OCI-LY1 (cell line): Measurements from ENCODE around the gene MRPS27.

Experiments
- CTCF ChIP-seq: fragments of 200-600 bp; sonication (generic), shearing (Covaris generic); IDR thresholded peaks from 2 replicates; pipeline ENCODE4 v1.5.1; 2017; ENCODE audit warnings: mild to moderate bottlenecking, antibody characterized with exemption, low read length, moderate library complexity, mixed read lengths
- EZH2 ChIP-seq: fragments of 200-600 bp; sonication (generic), shearing (Covaris generic); IDR thresholded peaks from 2 replicates; pipeline ENCODE4 v1.8.0; 2017; ENCODE audit warnings: borderline replicate concordance, mixed run types, mild to moderate bottlenecking, antibody characterized with exemption, low read length, moderate library complexity, mixed read lengths

- no peak for TF ChIP-seq CTCF
- TF ChIP-seq EZH2: no peak
These were observed 64.4 kb downstream of the MRPS27 start for GRCh38 chr5:72255670-72256069.
